Astrocyte (in vitro differentiated cells and primary cell): ENCODE results near the gene CDC73. TPM values are rescaled to one million over a fixed set of nuclear protein-coding genes. Genes with fewer than 3 reads are reported as not detected.
A peak's percentile ranks its signal among the peaks of the same experiment; 100 is the strongest.

Source experiments
- DNase-seq: peaks from one replicate; pipeline ENCODE4 v3.0.0-alpha.2; 2010; ENCODE audit warnings: low read depth
- FAIRE-seq: peaks from 2 replicates; lab custom pipeline; 2011; peaks lifted over from hg19 to GRCh38; lab: Jason Lieb, UNC
- H2AFZ ChIP-seq: 2 replicates; pipeline ENCODE4 v1.6.0; 2012; ENCODE audit warnings: low read depth, low read length, inconsistent platforms
- H3K27ac ChIP-seq: 2 replicates; pipeline ENCODE4 v1.5.1; 2011; ENCODE audit warnings: low read depth, low read length, inconsistent platforms
- H3K27me3 ChIP-seq: 2 replicates; pipeline ENCODE4 v1.6.0; 2011; ENCODE audit warnings: low read length, inconsistent platforms; ENCODE audit not compliant: insufficient read depth
- H3K36me3 ChIP-seq: 2 replicates; pipeline ENCODE4 v1.5.1; 2011; ENCODE audit warnings: low read length, inconsistent platforms; ENCODE audit not compliant: insufficient read depth
- H3K4me1 ChIP-seq: 2 replicates; pipeline ENCODE4 v1.5.1; 2011; ENCODE audit warnings: low read length, inconsistent platforms; ENCODE audit not compliant: insufficient read depth
- H3K4me2 ChIP-seq: 2 replicates; pipeline ENCODE4 v1.6.0; 2012; ENCODE audit warnings: low read length, inconsistent platforms
- H3K4me3 ChIP-seq: 2 replicates; pipeline ENCODE4 v1.5.1; 2011; ENCODE audit warnings: low read depth, mild to moderate bottlenecking, low read length, inconsistent platforms; ENCODE audit not compliant: insufficient read depth
- H3K79me2 ChIP-seq: 2 replicates; pipeline ENCODE4 v1.6.0; 2012; ENCODE audit warnings: mild to moderate bottlenecking, low read length, inconsistent platforms; ENCODE audit not compliant: insufficient read depth
- H3K9ac ChIP-seq: 2 replicates; pipeline ENCODE4 v1.6.0; 2012; ENCODE audit warnings: mild to moderate bottlenecking, low read length, inconsistent platforms
- H3K9me3 ChIP-seq: 2 replicates; pipeline ENCODE4 v1.5.1; 2012; ENCODE audit warnings: low read depth, mild to moderate bottlenecking, low read length, inconsistent platforms; ENCODE audit not compliant: insufficient read depth
- H4K20me1 ChIP-seq: 2 replicates; pipeline ENCODE4 v1.6.0; 2012; ENCODE audit warnings: low read length, inconsistent platforms; ENCODE audit not compliant: insufficient read depth
- H3K27ac Mint-ChIP-seq: one replicate; pipeline ENCODE4 v1.8.0; 2021; ENCODE audit warnings: mild to moderate bottlenecking, mixed read lengths; ENCODE audit not compliant: unreplicated experiment
- H3K27me3 Mint-ChIP-seq: one replicate; pipeline ENCODE4 v1.8.0; 2021; ENCODE audit warnings: low read depth, mixed read lengths; ENCODE audit not compliant: unreplicated experiment
- H3K36me3 Mint-ChIP-seq: one replicate; pipeline ENCODE4 v1.8.0; 2021; ENCODE audit warnings: low read depth, mixed read lengths; ENCODE audit not compliant: unreplicated experiment
- H3K4me1 Mint-ChIP-seq: one replicate; pipeline ENCODE4 v1.8.0; 2021; ENCODE audit warnings: low read depth, mixed read lengths; ENCODE audit not compliant: unreplicated experiment
- H3K4me3 Mint-ChIP-seq: one replicate; pipeline ENCODE4 v1.8.0; 2021; ENCODE audit warnings: mild to moderate bottlenecking, moderate library complexity, mixed read lengths; ENCODE audit not compliant: unreplicated experiment
- H3K9me3 Mint-ChIP-seq: one replicate; pipeline ENCODE4 v1.8.0; 2021; ENCODE audit warnings: mild to moderate bottlenecking, mixed read lengths; ENCODE audit not compliant: unreplicated experiment
- CTCF ChIP-seq: IDR thresholded peaks from 2 replicates; pipeline ENCODE4 v1.5.1; 2011; ENCODE audit warnings: low read depth, mild to moderate bottlenecking, inconsistent platforms, low read length, moderate library complexity; ENCODE audit not compliant: insufficient read depth
- EZH2 ChIP-seq: IDR thresholded peaks from 2 replicates; pipeline ENCODE4 v1.6.1; 2012; ENCODE audit warnings: mild to moderate bottlenecking, low read length, inconsistent platforms; ENCODE audit not compliant: insufficient read depth
- total RNA-seq: library from RNA; stranded (reverse); gene quantifications from 2 replicates; pipeline ENCODE4 v1.2.1, GENCODE V29; 2021

CDC73 gene
- total RNA-seq, 1 donor from 2014 or later: 77.7 TPM

GRCh38 chr1:193216920-193217319 is 95.1 kb downstream of the CDC73 start:
- Histone ChIP-seq H3K4me2 (no peak overlapping the region), H3K27me3 (no peaks in the 10 kb centered on the region), H4K20me1 (no peaks in the 10 kb centered on the region), H3K4me1 (peaks cover 1% of the 10 kb centered on the region), H3K27ac (no peak overlapping the region), H3K36me3 (peaks cover 16% of the 10 kb centered on the region), H2AFZ (no peak overlapping the region), H3K9ac (no peak overlapping the region), H3K9me3 (no peaks in the 10 kb centered on the region), H3K79me2 (peaks cover 5% of the 10 kb centered on the region), H3K4me3 (no peak overlapping the region)
- no peak for FAIRE-seq
- peaks cover 6% of the 10 kb centered on the region for H3K9me3 Mint-ChIP-seq
- no peaks in the 10 kb centered on the region for H3K27me3 Mint-ChIP-seq
- DNase-seq: no peak
- TF ChIP-seq EZH2: no peak
- no peak for TF ChIP-seq CTCF
- peaks cover 4% of the 10 kb centered on the region for H3K4me1 Mint-ChIP-seq
- H3K27ac Mint-ChIP-seq: no peak overlapping the region
- H3K4me3 Mint-ChIP-seq: no peak overlapping the region
- peaks cover 31% of the 10 kb centered on the region for H3K36me3 Mint-ChIP-seq

- Histone ChIP-seq H3K4me2 (no peak overlapping the region), H3K9ac (no peak overlapping the region), H4K20me1 (no peaks in the 10 kb centered on the region), H3K27ac (no peak overlapping the region), H3K9me3 (no peaks in the 10 kb centered on the region), H3K79me2 (peaks cover 7% of the 10 kb centered on the region), H3K36me3 (peaks cover 5% of the 10 kb centered on the region), H3K4me3 (no peak overlapping the region), H2AFZ (no peak overlapping the region), H3K4me1 (no peaks in the 10 kb centered on the region), H3K27me3 (no peaks in the 10 kb centered on the region)
- no peak for TF ChIP-seq EZH2
- TF ChIP-seq CTCF: no peak
- Mint-ChIP-seq H3K27ac (no peak overlapping the region), H3K4me3 (no peak overlapping the region), H3K36me3 (peaks cover 24% of the 10 kb centered on the region), H3K4me1 (peaks cover 7% of the 10 kb centered on the region), H3K9me3 (peaks cover 6% of the 10 kb centered on the region), H3K27me3 (no peaks in the 10 kb centered on the region)
- DNase-seq (no peak), FAIRE-seq (no peak)
Measured at GRCh38 chr1:193219391-193219790, 97.6 kb downstream of the CDC73 start.

- Histone ChIP-seq H3K4me1 (no peaks in the 10 kb centered on the region), H3K4me2 (no peak overlapping the region), H3K9ac (no peak overlapping the region), H3K9me3 (no peaks in the 10 kb centered on the region), H3K36me3 (peaks cover 4% of the 10 kb centered on the region), H2AFZ (no peak overlapping the region), H3K79me2 (peaks cover 19% of the 10 kb centered on the region), H4K20me1 (peaks cover 7% of the 10 kb centered on the region), H3K27ac (no peak overlapping the region), H3K4me3 (no peak overlapping the region), H3K27me3 (no peaks in the 10 kb centered on the region)
- H3K9me3 Mint-ChIP-seq: no peaks in the 10 kb centered on the region
- H3K4me1 Mint-ChIP-seq: peaks cover 7% of the 10 kb centered on the region
- H3K27me3 Mint-ChIP-seq: no peaks in the 10 kb centered on the region
- no peak for TF ChIP-seq CTCF
- TF ChIP-seq EZH2: no peak
- H3K4me3 Mint-ChIP-seq: no peak overlapping the region
- H3K36me3 Mint-ChIP-seq: peaks cover 22% of the 10 kb centered on the region
- DNase-seq: peak; percentile 31
- FAIRE-seq: no peak
- H3K27ac Mint-ChIP-seq: no peak overlapping the region
Measured at GRCh38 chr1:193221651-193222050, 99.8 kb downstream of the CDC73 start.
